GM18526 (cell line): ENCODE results near the gene ZNF503.

Experiments
- POLR2A ChIP-seq: IDR thresholded peaks from 3 replicates; pipeline ENCODE4 v1.6.1; 2011; ENCODE audit not compliant: insufficient read length; ENCODE audit errors: extremely low read depth

ZNF503 gene

GRCh38 chr10:75401569-75402485 lies at the start of gene ZNF503:
ZNF503 (minus strand) TSS chr10:75401764; CDS start chr10:75401419, 345 bp downstream.
- peak; percentile 69 for TF ChIP-seq POLR2A

GRCh38 chr10:75450644-75451640 lies 49.4 kb upstream of the ZNF503 start:
- TF ChIP-seq POLR2A = no peak

GRCh38 chr10:75450075-75450445 lies 48.5 kb upstream of the ZNF503 start:
- no peak for TF ChIP-seq POLR2A

- TF ChIP-seq POLR2A = no peak
Measured at GRCh38 chr10:75449382-75450074, 48.0 kb upstream of the ZNF503 start.

- no peak for TF ChIP-seq POLR2A
Measured at GRCh38 chr10:75448166-75448565, 46.6 kb upstream of the ZNF503 start.

- TF ChIP-seq POLR2A = no peak
Measured at GRCh38 chr10:75446508-75446907, 44.9 kb upstream of the ZNF503 start.

- no peak for TF ChIP-seq POLR2A
Measured at GRCh38 chr10:75444781-75445386, 43.3 kb upstream of the ZNF503 start.

- TF ChIP-seq POLR2A = no peak
Measured at GRCh38 chr10:75443362-75443761, 41.8 kb upstream of the ZNF503 start.

- no peak for TF ChIP-seq POLR2A
Measured at GRCh38 chr10:75441682-75442081, 40.1 kb upstream of the ZNF503 start.

- TF ChIP-seq POLR2A = no peak
Measured at GRCh38 chr10:75441196-75441595, 39.6 kb upstream of the ZNF503 start.

- no peak for TF ChIP-seq POLR2A
Measured at GRCh38 chr10:75440271-75440793, 38.8 kb upstream of the ZNF503 start.

- TF ChIP-seq POLR2A = no peak
Measured at GRCh38 chr10:75439811-75440210, 38.2 kb upstream of the ZNF503 start.

- TF ChIP-seq POLR2A = no peak
Measured at GRCh38 chr10:75438275-75438674, 36.7 kb upstream of the ZNF503 start.

- TF ChIP-seq POLR2A = no peak
Measured at GRCh38 chr10:75437693-75438092, 36.1 kb upstream of the ZNF503 start.

GRCh38 chr10:75436896-75437295 lies 35.3 kb upstream of the ZNF503 start:
- TF ChIP-seq POLR2A = no peak

- TF ChIP-seq POLR2A = no peak
Measured at GRCh38 chr10:75435291-75435690, 33.7 kb upstream of the ZNF503 start.
